Spinal cord (tissue), 10 donors: ENCODE data around the gene PIBF1. TPM values are rescaled to one million over a fixed set of nuclear protein-coding genes. Genes with fewer than 3 reads are reported as not detected.

Source experiments
- DNase-seq, 6 donors: peaks; one replicate each; pipeline versions ENCODE4 v3.0.0 to v3.0.0-alpha.2; 2013 to 2015; ENCODE audit warnings: low spot score in 6 of 6, low read depth in 4 of 6
- H3K27ac ChIP-seq: one replicate; pipeline ENCODE4 v1.5.1; 2013; ENCODE audit warnings: low read depth, low read length, control low read depth
- H3K27me3 ChIP-seq: one replicate; pipeline ENCODE4 v1.6.1; 2013; ENCODE audit warnings: low read length; ENCODE audit not compliant: control insufficient read depth, insufficient read depth
- H3K36me3 ChIP-seq: one replicate; pipeline ENCODE4 v1.6.1; 2013; ENCODE audit warnings: low read length; ENCODE audit not compliant: control insufficient read depth, insufficient read depth
- H3K4me1 ChIP-seq: one replicate; pipeline ENCODE4 v1.6.1; 2013; ENCODE audit warnings: low read length; ENCODE audit not compliant: control insufficient read depth, insufficient read depth
- H3K4me3 ChIP-seq: one replicate; pipeline ENCODE4 v1.5.1; 2013; ENCODE audit warnings: low read depth, low read length, control low read depth
- H3K9me3 ChIP-seq: one replicate; pipeline ENCODE4 v1.6.1; 2013; ENCODE audit warnings: low read length; ENCODE audit not compliant: control insufficient read depth, insufficient read depth
- whole genome bisulfite sequencing: methylation state at CpG from one replicate; pipeline ENCODE4 v1.1.5; 2013; ENCODE audit warnings: missing lambda C conversion rate; ENCODE audit not compliant: insufficient coverage; 5-methylcytosine and 5-hydroxymethylcytosine counted together
- polyA plus RNA-seq, 2 donors: library from polyadenylated mRNA; unstranded; fragments of 120-200 nt; gene quantifications; one replicate each; pipeline ENCODE4 v1.2.1, GENCODE V29; 2013; ENCODE audit not compliant: insufficient read length in 2 of 2
- total RNA-seq, 2 donors: library from RNA; depleted of rRNA in 1 of 2; stranded (reverse); fragments of 120-200 nt in 1 of 2; fragments of >200 nt in 1 of 2; gene quantifications; one replicate each; pipeline versions ENCODE4 v1.2.3 to v1.2.4, GENCODE V29; 2013 to 2014
- donor health status: healthy.

The PIBF1 gene
- total and polyA plus RNA-seq, 4 donors: 19.9 to 32.5 (median 26.4) TPM

- Histone ChIP-seq H3K4me3 (no peak overlapping the region), H3K9me3 (no peaks in the 10 kb centered on the region), H3K36me3 (peaks cover 20% of the 10 kb centered on the region), H3K4me1 (no peaks in the 10 kb centered on the region), H3K27ac (no peak overlapping the region), H3K27me3 (no peaks in the 10 kb centered on the region)
- DNase-seq: no peak
- 92% methylated on average over 3 of the region's 3 CpGs for WGBS
Observed at GRCh38 chr13:72851678-72852014, 69.7 kb downstream of the PIBF1 start.

DNA sequence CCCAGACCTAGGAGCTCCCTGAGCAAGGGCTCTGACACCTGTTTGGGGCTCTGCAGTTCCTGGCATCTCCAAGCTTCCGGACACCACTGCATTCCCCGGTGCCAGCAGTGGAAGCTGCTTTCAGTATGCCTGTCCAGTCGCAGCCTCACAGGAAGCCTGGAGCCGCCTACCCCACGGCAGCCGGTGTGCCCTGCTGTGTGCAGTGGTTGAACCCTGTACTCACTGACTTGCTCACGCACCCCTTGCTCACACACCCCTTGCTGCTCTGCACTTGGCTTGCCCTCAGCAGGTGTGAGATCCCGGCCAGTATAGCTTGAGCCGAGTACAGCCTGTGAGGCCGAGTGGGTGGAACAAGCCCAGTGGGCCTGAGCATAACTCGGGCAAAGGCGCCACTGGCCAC is 70.3 kb downstream of the PIBF1 start:
- Histone ChIP-seq H3K4me3 (no peak overlapping the region), H3K27me3 (no peaks in the 10 kb centered on the region), H3K27ac (no peak overlapping the region), H3K36me3 (peaks cover 20% of the 10 kb centered on the region), H3K9me3 (no peaks in the 10 kb centered on the region), H3K4me1 (no peaks in the 10 kb centered on the region)
- WGBS: 94% methylated on average over 10 of the region's 12 CpGs
- DNase-seq: no peak

- no peak overlapping the region for H3K4me3 ChIP-seq
- DNase-seq: no peak
- no peak overlapping the region for H3K27ac ChIP-seq
- 100% methylated on average over 1 of the region's 1 CpG for WGBS
- H3K27me3 ChIP-seq: no peaks in the 10 kb centered on the region
- no peaks in the 10 kb centered on the region for H3K9me3 ChIP-seq
- peaks cover 20% of the 10 kb centered on the region for H3K36me3 ChIP-seq
- no peaks in the 10 kb centered on the region for H3K4me1 ChIP-seq
Observed at GRCh38 chr13:72853000-72853399, 71.1 kb downstream of the PIBF1 start.

GRCh38 chr13:72864142-72865011 is 82.4 kb downstream of the PIBF1 start:
- Histone ChIP-seq H3K36me3 (no peaks in the 10 kb centered on the region), H3K4me1 (no peaks in the 10 kb centered on the region), H3K27ac (no peak overlapping the region), H3K27me3 (no peaks in the 10 kb centered on the region), H3K9me3 (no peaks in the 10 kb centered on the region), H3K4me3 (no peak overlapping the region)
- peak in 1 of 6 donors; percentile 37 for DNase-seq
- WGBS: 82% methylated on average over 1 of the region's 9 CpGs

GRCh38 chr13:72868229-72868628 is 86.3 kb downstream of the PIBF1 start:
- no CpG with 5 or more reads among the region's 1 CpG for WGBS
- Histone ChIP-seq H3K27me3 (no peaks in the 10 kb centered on the region), H3K27ac (no peak overlapping the region), H3K36me3 (no peaks in the 10 kb centered on the region), H3K4me3 (no peak overlapping the region), H3K4me1 (no peaks in the 10 kb centered on the region), H3K9me3 (no peaks in the 10 kb centered on the region)
- no peak for DNase-seq

DNA sequence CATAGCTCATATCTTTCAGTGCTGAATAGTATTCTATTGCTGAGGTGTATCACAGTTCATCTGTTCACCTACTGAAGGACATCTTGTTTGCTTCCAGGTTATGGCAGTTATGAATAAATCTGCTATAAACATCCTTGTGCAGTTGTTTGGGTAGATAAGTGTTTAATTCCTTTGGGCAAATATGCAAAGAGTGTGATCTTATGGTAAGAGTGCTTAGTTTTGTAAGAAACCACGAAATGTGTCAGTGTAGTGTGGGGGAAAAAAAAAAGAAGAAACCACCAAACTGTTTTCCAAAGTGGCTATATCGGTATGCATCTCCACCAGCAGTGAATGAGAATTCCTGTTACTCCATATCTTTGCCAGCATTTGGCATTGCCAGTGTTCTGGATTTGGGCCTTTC is 93.3 kb downstream of the PIBF1 start:
- H3K27me3 ChIP-seq: no peaks in the 10 kb centered on the region
- no peaks in the 10 kb centered on the region for H3K36me3 ChIP-seq
- H3K9me3 ChIP-seq: no peaks in the 10 kb centered on the region
- WGBS: 100% methylated on average over 1 of the region's 2 CpGs
- no peak overlapping the region for H3K4me3 ChIP-seq
- no peaks in the 10 kb centered on the region for H3K4me1 ChIP-seq
- H3K27ac ChIP-seq: no peak overlapping the region
- DNase-seq: no peak

DNA sequence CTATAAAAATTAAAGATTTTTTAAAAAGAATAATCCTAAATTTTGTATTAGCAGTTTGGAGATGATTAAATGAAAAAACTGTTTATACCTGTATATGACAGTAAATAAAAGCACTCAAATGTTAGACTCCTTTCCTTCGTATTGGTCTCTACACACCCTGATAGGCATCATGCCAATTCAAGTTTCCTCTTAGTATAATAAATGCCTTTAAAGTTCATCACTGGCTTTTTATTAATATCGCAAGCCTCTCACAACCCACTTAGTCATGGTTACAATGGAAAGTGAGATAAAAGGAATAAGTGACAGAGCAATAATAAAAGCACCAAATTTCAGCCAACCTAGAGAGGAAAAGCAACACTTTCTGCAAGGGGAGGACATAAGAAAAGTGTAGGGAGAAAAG is 102.2 kb downstream of the PIBF1 start:
- H3K4me3 ChIP-seq: no peak overlapping the region
- no peaks in the 10 kb centered on the region for H3K27me3 ChIP-seq
- no CpG with 5 or more reads among the region's 2 CpGs for WGBS
- H3K4me1 ChIP-seq: no peaks in the 10 kb centered on the region
- H3K36me3 ChIP-seq: peaks cover 2% of the 10 kb centered on the region
- H3K27ac ChIP-seq: no peak overlapping the region
- peaks cover 4% of the 10 kb centered on the region for H3K9me3 ChIP-seq
- no peak for DNase-seq

DNA sequence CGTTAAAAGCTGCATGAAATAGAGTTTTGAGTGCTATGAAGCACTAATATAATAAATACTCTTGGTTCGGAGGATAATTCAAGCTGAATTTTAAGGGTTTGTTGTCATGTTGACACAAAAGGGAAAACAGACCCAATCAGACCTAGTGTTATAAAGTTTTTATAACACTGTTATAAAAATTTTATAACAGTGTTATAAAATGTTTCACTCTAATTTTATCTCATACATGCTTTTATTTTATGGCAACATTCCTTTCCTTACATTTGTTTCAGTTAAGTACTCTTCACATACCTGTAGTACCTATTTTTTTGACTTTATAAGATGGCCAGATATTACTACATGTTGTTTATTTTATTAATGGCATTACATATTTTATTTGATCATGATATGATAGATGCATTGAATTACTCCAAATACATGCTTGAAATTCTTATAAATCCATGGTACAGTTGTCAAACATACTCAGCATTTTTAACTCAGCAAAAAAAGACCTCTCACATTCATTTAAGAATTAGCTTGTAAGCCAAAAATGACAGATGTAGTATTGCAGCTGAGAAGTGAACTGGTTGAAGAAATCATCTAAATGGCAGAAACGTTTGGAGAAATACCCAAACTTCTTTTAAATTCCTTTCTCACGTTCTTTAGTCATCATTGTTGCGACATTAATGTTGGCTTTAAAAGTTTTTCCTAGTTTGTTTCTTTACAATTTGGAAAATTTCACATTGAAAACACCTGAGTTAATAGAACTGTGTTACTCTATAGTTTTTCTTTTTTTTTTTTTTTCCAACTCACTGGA is 104.5 kb downstream of the PIBF1 start:
- no peak for DNase-seq
- Histone ChIP-seq H3K36me3 (peaks cover 2% of the 10 kb centered on the region), H3K27me3 (no peaks in the 10 kb centered on the region), H3K27ac (no peak overlapping the region), H3K4me1 (no peaks in the 10 kb centered on the region), H3K4me3 (no peak overlapping the region), H3K9me3 (peaks cover 4% of the 10 kb centered on the region)
- no CpG with 5 or more reads among the region's 5 CpGs for WGBS

GRCh38 chr13:72889495-72889894 is 107.6 kb downstream of the PIBF1 start:
- WGBS: no CpG with 5 or more reads among the region's 1 CpG
- no peak for DNase-seq
- H3K4me1 ChIP-seq: no peaks in the 10 kb centered on the region
- no peaks in the 10 kb centered on the region for H3K27me3 ChIP-seq
- H3K36me3 ChIP-seq: no peaks in the 10 kb centered on the region
- H3K27ac ChIP-seq: no peak overlapping the region
- no peaks in the 10 kb centered on the region for H3K9me3 ChIP-seq
- H3K4me3 ChIP-seq: no peak overlapping the region

DNA sequence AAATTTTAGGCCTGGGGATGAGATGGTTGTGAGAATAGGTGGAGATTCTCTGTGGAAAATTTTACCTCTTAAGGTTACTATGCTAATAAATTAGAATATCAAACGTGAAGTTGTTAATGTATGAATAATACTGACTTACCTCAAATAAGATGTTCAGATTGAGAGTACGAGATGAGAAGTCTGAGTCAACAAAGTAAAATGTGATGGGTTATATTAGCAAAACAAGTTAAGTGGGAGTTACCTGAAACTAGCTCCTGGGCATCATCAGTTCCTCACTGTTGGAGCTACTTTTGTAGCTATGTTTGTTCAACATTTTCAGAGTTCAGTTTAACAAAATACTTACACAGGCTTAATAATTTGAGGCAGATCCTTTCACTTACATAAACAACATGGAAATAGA is 108.6 kb downstream of the PIBF1 start:
- no peak overlapping the region for H3K4me3 ChIP-seq
- 60% methylated on average over 1 of the region's 2 CpGs for WGBS
- no peaks in the 10 kb centered on the region for H3K27me3 ChIP-seq
- no peaks in the 10 kb centered on the region for H3K4me1 ChIP-seq
- no peaks in the 10 kb centered on the region for H3K9me3 ChIP-seq
- DNase-seq: no peak
- H3K27ac ChIP-seq: no peak overlapping the region
- H3K36me3 ChIP-seq: peaks cover 3% of the 10 kb centered on the region
